Stromal cell of bone marrow (primary cell): ENCODE measurements around the gene ARHGAP19.

Source experiments
- DNase-seq: peaks from one replicate; pipeline ENCODE4 v3.0.0-alpha.2; 2012; ENCODE audit warnings: low read depth

The ARHGAP19 gene

GRCh38 chr10:97292097-97292861, at the start of gene ARHGAP19:
Gene ARHGAP19, minus strand, starts transcription at chr10:97292637. Its CDS starts 10 bp downstream, at chr10:97292627.
- peak; percentile 98 for DNase-seq

- DNase-seq: no peak
These were observed 49.0 kb upstream of the ARHGAP19 start for GRCh38 chr10:97341416-97341815.

GRCh38 chr10:97338041-97338440, 45.6 kb upstream of the ARHGAP19 start:
- no peak for DNase-seq

GRCh38 chr10:97336942-97337831, 44.8 kb upstream of the ARHGAP19 start:
- DNase-seq: no peak

GRCh38 chr10:97336446-97336845, 44.0 kb upstream of the ARHGAP19 start:
- no peak for DNase-seq

- DNase-seq: no peak
These were observed 43.6 kb upstream of the ARHGAP19 start for GRCh38 chr10:97336006-97336405.

GRCh38 chr10:97335188-97335619, 42.8 kb upstream of the ARHGAP19 start:
- no peak for DNase-seq

GRCh38 chr10:97334370-97335175, 42.1 kb upstream of the ARHGAP19 start, which contains the start of gene FRAT2:
Gene FRAT2, minus strand, starts transcription at chr10:97334729. Its CDS starts 157 bp downstream, at chr10:97334572.
- peak; percentile 78 for DNase-seq

GRCh38 chr10:97333601-97334369, 41.3 kb upstream of the ARHGAP19 start:
- no peak for DNase-seq

GRCh38 chr10:97333351-97333600, 40.8 kb upstream of the ARHGAP19 start:
- no peak for DNase-seq

GRCh38 chr10:97332591-97333350, 40.3 kb upstream of the ARHGAP19 start:
- peak; percentile 69 for DNase-seq

- no peak for DNase-seq
These were observed 38.8 kb upstream of the ARHGAP19 start for GRCh38 chr10:97331153-97331703.

- DNase-seq: no peak
These were observed 37.3 kb upstream of the ARHGAP19 start for GRCh38 chr10:97329766-97330165.

- DNase-seq: no peak
These were observed 36.4 kb upstream of the ARHGAP19 start for GRCh38 chr10:97328646-97329453.

GRCh38 chr10:97327348-97328294, 35.2 kb upstream of the ARHGAP19 start:
- DNase-seq: no peak

GRCh38 chr10:97325754-97326153, 33.3 kb upstream of the ARHGAP19 start:
- DNase-seq: no peak

- DNase-seq: no peak
These were observed 31.1 kb upstream of the ARHGAP19 start for GRCh38 chr10:97323501-97323900.

- DNase-seq: no peak
These were observed 29.4 kb upstream of the ARHGAP19 start for GRCh38 chr10:97321804-97322190.
